ENCODE data around the gene SPATA17.

SPATA17 gene

DNA sequence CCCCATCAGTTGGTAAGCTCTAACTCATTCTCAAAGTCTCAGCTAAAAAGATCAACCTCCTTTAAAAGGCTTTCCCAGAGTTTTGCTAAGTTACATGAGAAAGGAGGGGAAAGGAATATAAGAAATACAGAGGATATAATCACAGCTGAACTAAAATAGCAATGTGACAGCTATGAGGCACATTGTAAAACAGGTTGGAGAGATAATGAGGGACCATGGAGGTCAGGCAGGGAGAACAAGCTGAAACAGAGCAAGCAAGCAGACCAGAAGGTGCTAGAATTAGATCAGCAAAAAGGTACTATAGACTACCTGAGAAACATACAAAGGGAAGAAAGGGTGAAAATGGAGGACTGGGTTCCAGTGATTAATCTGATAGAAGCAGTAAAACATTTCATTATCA lies 28.8 kb upstream of the SPATA17 start:
- peaks cover 0 to 10% of the 10 kb centered on the region in 2 experiments for H3K36me3 ChIP-seq (ENCODE audit: control insufficient read depth in 2 of 2, insufficient read depth in 1 of 2, low read length in 2 of 2)
- CTCF ChIA-PET: no interaction called here
- H3K27ac ChIP-seq (ENCODE audit: extremely low read depth, low read depth, low read length): no peak overlapping the region
- H3K4me1 ChIP-seq (ENCODE audit: control insufficient read depth, insufficient read depth, low read length): no peaks in the 10 kb centered on the region
- TF ChIP-seq ZNF670 (tag by site-specific recombination; IDR thresholded peaks at IDR 0.05; ENCODE audit: low read depth) (no peak), ZNF555 (tag by site-specific recombination; conservative IDR thresholded peaks at IDR 0.05) (no peak), ZNF830 (tag by site-specific recombination; IDR thresholded peaks at IDR 0.05; ENCODE audit: low read depth) (no peak), ZNF707 (tag by site-specific recombination; IDR thresholded peaks at IDR 0.05) (no peak), ZNF785 (tag by site-specific recombination; IDR thresholded peaks at IDR 0.05) (no peak), ZNF560 (tag by site-specific recombination; IDR thresholded peaks at IDR 0.05; ENCODE audit: borderline replicate concordance) (no peak), ZNF274 (IDR thresholded peaks at IDR 0.05; ENCODE audit: low read length) (no peak), ZNF274 (tag by site-specific recombination; IDR thresholded peaks at IDR 0.05; ENCODE audit: borderline replicate concordance) (no peak), ZNF175 (tag by site-specific recombination; IDR thresholded peaks at IDR 0.05) (no peak)
- TF ChIP-seq, protein P1, sequence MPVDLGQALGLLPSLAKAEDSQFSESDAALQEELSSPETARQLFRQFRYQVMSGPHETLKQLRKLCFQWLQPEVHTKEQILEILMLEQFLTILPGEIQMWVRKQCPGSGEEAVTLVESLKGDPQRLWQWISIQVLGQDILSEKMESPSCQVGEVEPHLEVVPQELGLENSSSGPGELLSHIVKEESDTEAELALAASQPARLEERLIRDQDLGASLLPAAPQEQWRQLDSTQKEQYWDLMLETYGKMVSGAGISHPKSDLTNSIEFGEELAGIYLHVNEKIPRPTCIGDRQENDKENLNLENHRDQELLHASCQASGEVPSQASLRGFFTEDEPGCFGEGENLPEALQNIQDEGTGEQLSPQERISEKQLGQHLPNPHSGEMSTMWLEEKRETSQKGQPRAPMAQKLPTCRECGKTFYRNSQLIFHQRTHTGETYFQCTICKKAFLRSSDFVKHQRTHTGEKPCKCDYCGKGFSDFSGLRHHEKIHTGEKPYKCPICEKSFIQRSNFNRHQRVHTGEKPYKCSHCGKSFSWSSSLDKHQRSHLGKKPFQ (tag by site-specific recombination; IDR thresholded peaks at IDR 0.05): no peak
- H3K4me3 ChIP-seq (ENCODE audit: low read depth, low read length): no peak overlapping the region
- POLR2A ChIA-PET: no interaction called here
- no peaks in the 10 kb centered on the region for H3K9me3 ChIP-seq (ENCODE audit: control insufficient read depth, insufficient read depth, low read depth, low read length)

DNA sequence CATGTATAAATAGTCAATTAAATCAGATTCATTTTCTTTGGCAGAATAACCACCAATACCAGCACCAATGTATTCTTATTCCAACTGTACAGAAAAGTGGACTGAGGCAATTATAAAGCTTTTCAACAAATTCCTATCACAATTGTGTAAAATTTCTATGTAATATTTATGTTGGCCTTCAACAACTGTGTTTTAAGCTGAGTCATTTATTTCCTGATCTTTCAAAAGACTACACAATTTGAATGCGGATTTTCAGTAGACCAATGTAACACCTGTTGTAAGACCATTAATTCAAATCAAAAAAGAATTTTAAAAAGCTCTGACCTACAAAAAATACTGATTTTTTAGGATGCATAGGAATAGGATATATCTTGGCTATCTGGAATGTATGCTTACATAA lies 25.8 kb upstream of the SPATA17 start:
- Histone ChIP-seq H3K27ac (ENCODE audit: extremely low read depth, low read depth, low read length) (no peak overlapping the region), H3K4me3 (ENCODE audit: low read depth, low read length) (no peak overlapping the region), H3K4me1 (ENCODE audit: control insufficient read depth, insufficient read depth, low read length) (no peaks in the 10 kb centered on the region), H3K9me3 (ENCODE audit: control insufficient read depth, insufficient read depth, low read depth, low read length) (no peaks in the 10 kb centered on the region), H3K36me3 (ENCODE audit: control insufficient read depth in 2 of 2, insufficient read depth in 1 of 2, low read length in 2 of 2) (peaks cover 10 to 21% of the 10 kb centered on the region in 2 experiments; a peak in 2 of 3 replicates)
- POLR2A ChIA-PET: no interaction called here
- TF ChIP-seq, protein P2, sequence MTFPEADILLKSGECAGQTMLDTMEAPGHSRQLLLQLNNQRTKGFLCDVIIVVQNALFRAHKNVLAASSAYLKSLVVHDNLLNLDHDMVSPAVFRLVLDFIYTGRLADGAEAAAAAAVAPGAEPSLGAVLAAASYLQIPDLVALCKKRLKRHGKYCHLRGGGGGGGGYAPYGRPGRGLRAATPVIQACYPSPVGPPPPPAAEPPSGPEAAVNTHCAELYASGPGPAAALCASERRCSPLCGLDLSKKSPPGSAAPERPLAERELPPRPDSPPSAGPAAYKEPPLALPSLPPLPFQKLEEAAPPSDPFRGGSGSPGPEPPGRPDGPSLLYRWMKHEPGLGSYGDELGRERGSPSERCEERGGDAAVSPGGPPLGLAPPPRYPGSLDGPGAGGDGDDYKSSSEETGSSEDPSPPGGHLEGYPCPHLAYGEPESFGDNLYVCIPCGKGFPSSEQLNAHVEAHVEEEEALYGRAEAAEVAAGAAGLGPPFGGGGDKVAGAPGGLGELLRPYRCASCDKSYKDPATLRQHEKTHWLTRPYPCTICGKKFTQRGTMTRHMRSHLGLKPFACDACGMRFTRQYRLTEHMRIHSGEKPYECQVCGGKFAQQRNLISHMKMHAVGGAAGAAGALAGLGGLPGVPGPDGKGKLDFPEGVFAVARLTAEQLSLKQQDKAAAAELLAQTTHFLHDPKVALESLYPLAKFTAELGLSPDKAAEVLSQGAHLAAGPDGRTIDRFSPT (tag by site-specific recombination; IDR thresholded peaks at IDR 0.05): no peak
- TF ChIP-seq ZNF133 (tag by site-specific recombination; IDR thresholded peaks at IDR 0.05): no peak
- TF ChIP-seq ZNF423 (tag by site-specific recombination; IDR thresholded peaks at IDR 0.05): no peak
- no peak for TF ChIP-seq RBAK (tag by site-specific recombination; IDR thresholded peaks at IDR 0.05)
- no peak for TF ChIP-seq ZNF660 (tag by site-specific recombination; IDR thresholded peaks at IDR 0.05)
- no peak for TF ChIP-seq ZNF335 (tag by site-specific recombination; conservative IDR thresholded peaks at IDR 0.05)
- TF ChIP-seq, protein P3, sequence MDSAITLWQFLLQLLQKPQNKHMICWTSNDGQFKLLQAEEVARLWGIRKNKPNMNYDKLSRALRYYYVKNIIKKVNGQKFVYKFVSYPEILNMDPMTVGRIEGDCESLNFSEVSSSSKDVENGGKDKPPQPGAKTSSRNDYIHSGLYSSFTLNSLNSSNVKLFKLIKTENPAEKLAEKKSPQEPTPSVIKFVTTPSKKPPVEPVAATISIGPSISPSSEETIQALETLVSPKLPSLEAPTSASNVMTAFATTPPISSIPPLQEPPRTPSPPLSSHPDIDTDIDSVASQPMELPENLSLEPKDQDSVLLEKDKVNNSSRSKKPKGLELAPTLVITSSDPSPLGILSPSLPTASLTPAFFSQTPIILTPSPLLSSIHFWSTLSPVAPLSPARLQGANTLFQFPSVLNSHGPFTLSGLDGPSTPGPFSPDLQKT (IDR thresholded peaks at IDR 0.05; ENCODE audit: borderline replicate concordance, low read depth, low read length): no peak
- no peak for TF ChIP-seq TRIM28 (IDR thresholded peaks at IDR 0.05; ENCODE audit: borderline replicate concordance, low read length)
- TF ChIP-seq ZNF223 (tag by site-specific recombination; IDR thresholded peaks at IDR 0.05): no peak
- CTCF ChIA-PET: no interaction called here

All from HEK293 (cell line).